Activated CD8-positive, alpha-beta memory T cell treated with anti-CD3 and anti-CD28 coated beads for 48 hours (primary cell): Measurements from ENCODE around the gene KIF26A.
"Not testable (repeated sequence)": the region's sequence is repeated elsewhere in the genome, so short reads cannot be mapped to it uniquely, and the experiment has no call there.

ENCODE experiments used
- DNase-seq, 3 experiments: peaks; one replicate each; pipeline ENCODE4 v3.0.0-alpha.2; 2020; ENCODE audit warnings: low read depth in 2 of 3, low spot score in 2 of 3

Gene KIF26A

GRCh38 chr14:104221071-104221625 lies 82.8 kb downstream of the KIF26A start:
- no peak for DNase-seq

DNA sequence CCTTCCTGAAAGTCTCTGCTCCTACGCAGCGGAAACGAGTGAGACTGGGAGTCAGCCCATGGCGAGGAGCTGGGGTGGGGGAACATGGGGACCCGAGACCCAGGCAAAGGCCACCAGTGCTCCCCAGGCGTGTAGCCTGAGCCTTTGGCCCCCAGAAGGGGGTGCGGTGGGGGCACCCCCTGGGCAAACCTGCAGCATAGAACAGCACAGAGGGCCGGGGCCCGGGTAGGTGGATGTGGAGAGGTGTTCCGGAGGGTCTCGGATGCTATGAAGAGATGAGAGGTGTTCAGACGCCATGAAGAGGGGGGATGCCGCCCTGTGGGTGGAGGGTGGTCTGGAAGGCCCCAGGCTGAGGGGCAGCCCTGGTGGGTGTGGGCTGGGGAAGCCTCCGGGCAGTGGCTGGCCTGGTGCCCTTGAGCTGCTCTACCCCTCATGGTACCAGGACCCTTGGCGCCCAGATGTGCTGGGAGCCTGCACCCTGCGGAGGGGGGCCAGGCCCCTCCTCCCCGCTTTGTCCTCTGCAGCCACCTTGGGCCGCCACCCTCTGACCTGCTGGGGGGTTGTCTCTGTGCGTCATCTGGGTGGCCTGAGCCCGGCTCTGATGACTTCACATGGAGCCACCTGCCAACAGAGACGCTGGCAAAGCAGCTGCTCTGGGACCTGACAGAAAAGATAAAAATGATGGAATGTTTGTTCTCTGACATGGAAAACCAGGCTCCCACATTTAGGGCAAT lies 83.4 kb downstream of the KIF26A start:
- DNase-seq: no peak

GRCh38 chr14:104222396-104223036 lies 84.1 kb downstream of the KIF26A start:
- DNase-seq: no peak

GRCh38 chr14:104223101-104224041 lies 85.0 kb downstream of the KIF26A start:
- no peak for DNase-seq

DNA sequence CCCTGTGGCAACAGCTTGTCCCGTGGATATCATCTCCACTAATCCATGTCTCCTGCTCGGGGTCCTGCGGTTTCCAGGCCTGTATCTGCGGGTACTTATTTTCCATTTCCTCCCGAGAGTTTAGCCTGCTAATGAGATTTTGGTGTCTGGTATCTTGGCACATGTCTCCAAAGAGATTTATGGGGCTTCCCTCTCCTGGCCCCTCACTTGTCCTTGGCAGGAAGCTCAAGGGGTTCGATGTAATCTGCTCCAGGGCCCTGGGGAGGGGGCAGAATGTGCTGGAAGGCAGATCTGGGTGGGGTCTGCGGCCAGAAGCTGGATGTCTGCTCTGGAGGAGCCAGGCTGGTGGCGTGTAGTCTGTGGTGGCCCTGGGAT lies 85.7 kb downstream of the KIF26A start:
- DNase-seq: no peak

GRCh38 chr14:104224506-104225277 lies 86.3 kb downstream of the KIF26A start:
- DNase-seq: peak in 2 of 3 experiments; percentile 15 to 45

DNA sequence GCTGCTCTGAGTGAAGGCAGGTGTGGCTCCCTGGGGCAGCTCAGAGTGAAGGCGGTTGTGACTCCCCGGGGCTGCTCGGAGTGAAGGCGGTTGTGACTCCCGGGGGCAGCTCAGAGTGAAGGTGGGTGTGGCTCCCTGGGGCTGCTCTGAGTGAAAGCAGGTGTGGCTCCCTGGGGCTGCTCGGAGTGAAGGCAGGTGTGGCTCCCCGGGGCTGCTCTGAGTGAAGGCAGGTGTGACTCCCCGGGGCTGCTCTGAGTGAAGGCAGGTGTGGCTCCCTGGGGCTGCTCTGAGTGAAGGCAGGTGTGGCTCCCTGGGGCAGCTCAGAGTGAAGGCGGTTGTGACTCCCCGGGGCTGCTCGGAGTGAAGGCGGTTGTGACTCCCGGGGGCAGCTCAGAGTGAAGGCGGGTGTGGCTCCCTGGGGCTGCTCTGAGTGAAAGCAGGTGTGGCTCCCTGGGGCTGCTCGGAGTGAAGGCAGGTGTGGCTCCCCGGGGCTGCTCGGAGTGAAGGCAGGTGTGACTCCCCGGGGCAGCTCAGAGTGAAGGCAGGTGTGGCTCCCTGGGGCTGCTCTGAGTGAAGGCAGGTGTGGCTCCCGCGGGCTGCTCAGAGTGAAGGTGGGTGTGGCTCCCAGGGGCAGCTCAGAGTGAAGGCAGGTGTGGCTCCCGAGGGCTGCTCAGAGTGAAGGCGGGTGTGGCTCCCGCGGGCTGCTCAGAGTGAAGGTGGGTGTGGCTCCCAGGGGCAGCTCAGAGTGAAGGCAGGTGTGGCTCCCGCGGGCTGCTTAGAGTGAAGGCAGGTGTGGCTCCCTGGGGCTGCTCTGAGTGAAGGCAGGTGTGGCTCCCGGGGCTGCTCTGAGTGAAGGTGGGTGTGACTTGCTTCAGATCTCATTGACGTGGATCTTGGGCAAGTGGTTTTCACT lies 87.1 kb downstream of the KIF26A start:
- not testable (repeated sequence) for DNase-seq

DNA sequence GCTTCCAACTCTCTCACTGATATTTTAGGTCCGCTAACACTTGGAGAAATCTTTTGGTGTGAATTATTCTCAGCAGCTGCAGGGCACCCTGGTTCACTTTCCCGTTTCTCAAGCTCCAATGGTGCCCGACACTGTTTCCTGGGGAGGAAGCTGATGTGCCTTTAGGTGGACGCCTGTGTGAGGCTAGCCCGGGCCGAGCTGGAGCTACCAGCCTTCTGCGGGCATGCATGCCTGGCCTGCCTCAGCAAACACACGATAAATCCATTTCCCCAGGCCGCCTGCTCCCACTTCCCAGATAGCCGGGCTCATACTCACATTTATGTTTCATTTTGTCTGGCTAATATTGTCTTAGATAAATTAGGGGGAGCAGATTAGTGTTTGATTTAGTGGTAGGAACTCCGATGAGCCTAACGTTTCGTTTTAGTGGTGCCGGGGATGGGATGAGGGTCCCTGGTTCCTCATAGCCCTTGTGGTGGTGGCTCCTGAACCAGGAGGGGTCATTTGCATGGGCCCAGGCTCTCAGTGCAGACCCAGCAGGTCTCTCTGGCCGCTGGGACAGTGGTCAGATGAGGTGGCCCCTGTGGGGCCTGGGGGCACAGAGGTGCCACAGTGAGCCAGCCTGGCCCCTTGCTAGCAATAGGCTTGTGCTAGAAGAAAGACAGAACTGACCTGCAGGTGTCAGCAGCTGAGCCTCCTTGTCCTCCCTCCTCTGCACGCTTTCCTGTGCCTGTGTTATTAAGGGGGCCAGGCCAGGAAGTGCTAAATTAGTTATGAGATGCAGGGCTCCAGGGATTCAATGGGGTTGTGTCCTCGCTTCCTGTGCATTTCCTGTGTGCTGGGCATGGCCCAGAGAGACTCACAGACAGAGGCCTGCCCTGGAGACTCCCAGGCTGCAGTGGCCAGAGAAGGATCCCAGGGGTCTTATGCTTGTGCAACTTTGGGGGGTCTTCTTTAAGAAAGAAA lies 88.3 kb downstream of the KIF26A start:
- DNase-seq: no peak

DNA sequence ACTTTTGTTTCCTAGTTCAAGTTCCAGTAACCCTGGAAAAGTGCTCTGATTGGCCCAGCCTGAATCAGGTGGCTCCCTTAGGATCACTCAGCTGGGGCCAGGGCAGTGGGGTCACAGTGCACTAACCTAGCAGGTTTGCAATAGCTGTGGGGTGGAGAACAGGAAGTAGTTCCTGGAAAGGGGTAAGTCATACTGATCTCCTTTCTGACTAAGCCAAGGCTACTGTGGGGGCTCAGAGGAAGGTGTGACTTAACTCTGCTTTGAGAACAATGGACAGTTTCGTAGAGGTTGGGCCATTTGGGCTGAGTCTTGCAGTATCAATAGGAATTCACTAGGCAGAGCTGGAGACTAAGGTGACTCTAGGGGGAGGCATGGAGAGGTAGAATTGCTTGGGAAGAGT lies 89.4 kb downstream of the KIF26A start:
- DNase-seq: peak in 1 of 3 experiments; percentile 10

- no peak for DNase-seq
These were observed 89.8 kb downstream of the KIF26A start for GRCh38 chr14:104228221-104228620.

DNA sequence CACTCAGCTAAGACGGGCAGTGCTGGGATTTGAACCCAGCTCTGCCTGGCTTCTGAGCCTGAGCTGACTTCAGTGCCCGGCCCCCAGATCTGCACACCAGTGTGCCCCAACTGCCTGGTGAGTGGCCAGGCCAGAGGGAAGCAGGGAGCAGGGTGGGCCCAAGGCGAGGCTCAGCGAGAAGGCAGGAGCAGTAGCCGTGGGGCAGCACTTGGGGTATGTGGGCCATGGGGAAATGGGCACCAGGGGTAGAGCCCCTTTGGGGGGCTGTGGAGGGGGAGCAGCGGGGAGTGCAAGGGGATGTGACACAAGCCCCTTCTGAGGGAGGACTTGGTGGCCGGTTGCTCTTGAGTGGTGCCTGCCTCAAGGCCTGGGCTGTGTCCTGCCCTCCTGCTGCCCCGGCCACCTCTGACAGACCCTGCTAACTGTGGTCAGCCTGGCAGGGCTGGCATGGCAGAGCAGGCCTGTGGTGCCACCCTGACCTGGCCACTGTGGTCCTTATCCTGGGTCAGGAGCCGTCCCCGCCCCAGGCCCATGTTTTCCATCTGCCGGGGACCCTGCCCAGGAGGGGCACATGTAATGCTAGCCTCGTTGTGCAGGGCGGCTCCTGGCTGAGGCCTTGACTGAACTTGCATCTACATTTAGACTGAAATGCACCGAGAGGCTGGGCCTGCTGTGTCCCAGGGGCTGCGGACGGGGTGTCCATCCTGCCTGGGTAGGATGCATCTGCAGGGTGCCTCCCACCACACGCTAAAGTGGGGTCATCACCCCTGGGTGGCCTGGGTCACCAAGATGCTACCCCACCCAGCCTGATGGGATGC lies 90.5 kb downstream of the KIF26A start:
- DNase-seq: no peak

DNA sequence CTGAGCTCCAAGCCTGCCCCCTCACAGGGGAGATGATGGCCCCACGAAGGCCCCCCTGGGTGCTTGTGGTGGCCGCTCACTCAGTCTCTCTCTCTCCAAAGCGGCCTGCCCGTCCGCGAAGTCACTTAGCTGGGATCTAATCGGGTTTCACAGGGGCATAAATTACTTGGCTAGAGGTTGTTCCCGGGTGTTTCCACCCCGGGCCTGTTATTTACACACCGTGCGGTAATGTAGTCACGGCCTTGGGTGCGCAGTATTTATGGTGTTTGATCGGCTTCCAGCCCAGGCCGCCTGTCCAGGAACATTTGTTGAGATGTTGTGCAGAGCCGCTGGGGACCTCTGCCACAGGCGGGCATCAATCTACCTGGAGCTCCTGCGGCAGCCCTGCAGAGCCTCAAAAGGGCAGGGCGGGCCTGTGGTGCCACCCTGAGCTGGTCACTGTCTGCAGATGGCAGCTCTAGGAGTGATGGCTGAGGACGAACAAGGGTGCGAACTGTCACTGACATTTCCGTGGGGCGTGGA lies 91.2 kb downstream of the KIF26A start:
- DNase-seq: no peak

DNA sequence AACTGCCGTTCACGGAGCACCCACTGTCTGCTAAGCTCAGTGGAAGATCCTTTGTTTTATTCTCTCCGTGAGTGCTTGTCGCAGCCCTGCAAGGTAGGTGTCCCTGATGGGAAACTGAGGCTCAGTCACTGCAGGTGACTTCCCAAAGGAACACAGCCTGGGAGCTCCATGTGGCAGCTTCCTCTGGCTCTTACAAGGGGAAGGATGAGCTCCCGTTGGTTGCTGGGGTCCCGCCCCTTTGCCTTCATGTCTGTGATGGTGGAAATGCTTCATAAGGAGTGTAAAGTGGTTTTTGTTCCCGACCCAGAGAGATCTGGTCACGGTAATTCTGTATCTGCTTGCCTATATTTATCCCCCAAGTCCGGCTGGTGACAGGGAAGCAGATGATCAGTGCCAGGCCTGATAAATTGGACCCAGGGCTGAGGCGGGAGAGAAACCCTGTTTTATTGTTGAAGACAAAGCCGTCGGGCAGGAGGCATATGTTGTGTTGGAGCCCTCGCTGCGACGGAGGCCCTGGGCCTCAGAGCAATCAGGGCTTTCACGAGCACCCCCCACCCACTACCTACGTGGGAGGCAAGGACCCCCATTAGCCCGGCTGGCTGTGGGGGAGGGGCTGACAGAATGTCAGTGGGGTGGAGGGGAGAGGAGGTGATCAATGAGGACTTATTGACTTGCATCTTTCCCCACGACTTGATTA lies 91.9 kb downstream of the KIF26A start:
- DNase-seq: no peak
